Heart left ventricle (tissue), 16 donors: ENCODE measurements around the gene TM9SF3. TPM values are rescaled to one million over a fixed set of nuclear protein-coding genes. Genes with fewer than 3 reads are reported as not detected.

Experiments used
- ATAC-seq, 4 donors: fragments of 200-7000 bp; cut with Tn5 transposase; one replicate each; pipeline ENCODE4 v1.9.1; 2020 to 2022; ENCODE audit warnings: moderate library complexity in 4 of 4, mild to moderate bottlenecking in 3 of 4, moderate number of reproducible peaks in 1 of 4
- DNase-seq, 5 donors: peaks; one replicate each; pipeline ENCODE4 v3.0.0-alpha.2; 2020
- H3K27ac ChIP-seq, 12 donors: fragments of 200-600 bp; sonication (generic) in 4 of 12; one replicate each; pipeline versions ENCODE4 v1.5.0 to v1.8.0; 2016 to 2022; ENCODE audit warnings: mild to moderate bottlenecking in 2 of 12
- H3K27me3 ChIP-seq, 9 donors: fragments of 200-600 bp; sonication (generic) in 2 of 9; one replicate each; pipeline versions ENCODE4 v1.5.1 to v1.8.0; 2016 to 2022; ENCODE audit warnings: mild to moderate bottlenecking in 3 of 9
- H3K36me3 ChIP-seq, 9 donors: fragments of 200-600 bp; sonication (generic) in 2 of 9; one replicate each; pipeline versions ENCODE4 v1.5.0 to v1.8.0; 2018 to 2022; ENCODE audit warnings: mild to moderate bottlenecking in 2 of 9
- H3K4me1 ChIP-seq, 12 donors: fragments of 200-600 bp; sonication (generic) in 4 of 12; one replicate each; pipeline versions ENCODE4 v1.5.0 to v1.8.0; 2016 to 2022; ENCODE audit warnings: mild to moderate bottlenecking in 3 of 12
- H3K4me3 ChIP-seq, 12 donors: fragments of 200-600 bp; sonication (generic) in 4 of 12; one replicate each; pipeline versions ENCODE4 v1.5.0 to v1.8.0; 2017 to 2022; ENCODE audit warnings: mild to moderate bottlenecking in 9 of 12, moderate library complexity in 4 of 12
- H3K9me3 ChIP-seq, 12 donors: fragments of 200-600 bp; sonication (generic) in 4 of 12; one replicate each; pipeline versions ENCODE4 v1.5.0 to v1.8.0; 2016 to 2022; ENCODE audit warnings: mild to moderate bottlenecking in 1 of 12
- CTCF ChIP-seq, 12 donors: fragments of 200-600 bp; sonication (generic) in 4 of 12; IDR thresholded peaks; one replicate each; pipeline versions ENCODE4 v1.5.0 to v1.8.0; 2018 to 2022; ENCODE audit warnings: antibody characterized with exemption in 12 of 12, mild to moderate bottlenecking in 5 of 12
- POLR2A ChIP-seq, 2 donors: fragments of 450-650 bp; IDR thresholded peaks; one replicate each; pipeline ENCODE4 v1.6.1; 2017; ENCODE audit warnings: antibody characterized with exemption in 2 of 2, mild to moderate bottlenecking in 2 of 2, moderate library complexity in 2 of 2
- WGBS, 4 donors: extraction: QIAGEN DNeasy Blood & Tissue Kit in 2 of 4; methylation state at CpG; one replicate each; pipeline versions ENCODE4 v1.1.5 to v1.1.7; 2013 to 2018; 5-methylcytosine and 5-hydroxymethylcytosine counted together
- intact Hi-C, 10 donors: fragments of 100-400 bp; cut with DNase I; formaldehyde crosslinking; loops; one replicate each; pipeline versions ENCODE4 v1.11.1 to v1.14.2; 2022
- polyA plus RNA-seq, 2 donors: library from polyadenylated mRNA; stranded (reverse); fragments of 200-250 nt; gene quantifications; one replicate each; pipeline ENCODE4 v1.2.3, GENCODE V29; 2013
- total RNA-seq, 9 donors: library from RNA; depleted of rRNA in 2 of 9; stranded (reverse); fragments of >200 nt in 2 of 9; fragmentation: NEBNext Ultra II Directional in 3 of 9; extraction: Animal tissue kit (Norgen Biotek cat#: 25700) in 3 of 9; gene quantifications; one replicate each; pipeline versions ENCODE4 v1.1.0 to v1.2.4, GENCODE V29; 2016 to 2023
- donor health status: ischemic (EF 13 %, LVEDD 7.1; RV severe dilation, severe dysfunction).
- donor health status: healthy with polysubstance abuse.
- donor health status: DM: no; HTN: yes; CAD: no.
- donor health status: DM: no; HTN: no; CAD: no.
- donor health status: ischemic (EF 25% LVEDD 6.9; RV normal size, moderate dysfunction).
- donor health status: ischemic (EF 25% LVEDD 5.7; RV mildly dilated, moderate dysfunction).
- donor health status: healthy.
- donor health status: DM: yes; HTN: yes; CAD: no.
- donor health status: ischemic (EF 35%, LVEDD 5.7; RV mildly dilated, moderate dysfunction).
- donor health status: nonischemic (EF 11% LVEDD 7.7; RV severe dilation, severe dysfunction).
- donor health status: DM: yes; HTN: yes; CAD: no.
- donor health status: PGD.
- donor health status: ischemic (EF 29% LVEDD 5.4; RV normal size, mild dysfunction).
- donor health status: nonischemic (EF 23%, LVEDD 6.1; RV moderate dilation, normal function).

TM9SF3 gene
- total and polyA plus RNA-seq, 11 donors: 14.9 to 75.6 (median 61.1) TPM

GRCh38 chr10:96524741-96525140 lies 62.1 kb downstream of the TM9SF3 start:
- Histone ChIP-seq H3K4me1 (peaks cover 0 to 4% (median 0%) of the 10 kb centered on the region in 12 donors), H3K9me3 (no peaks in the 10 kb centered on the region), H3K4me3 (no peak overlapping the region), H3K36me3 (peaks cover 0 to 98% (median 70%) of the 10 kb centered on the region in 9 donors), H3K27me3 (no peaks in the 10 kb centered on the region), H3K27ac (no peak overlapping the region)
- WGBS, 4 donors: 78 to 89% (median 83%) methylated on average over 1 of the region's 1 CpG
- intact Hi-C loops: no loop called here
- ATAC-seq: no peak
- TF ChIP-seq CTCF (IDR thresholded peaks at IDR 0.05): no peak
- TF ChIP-seq POLR2A (IDR thresholded peaks at IDR 0.05): no peak
- no peak for DNase-seq

- peaks cover 4 to 24% (median 12%) of the 10 kb centered on the region in 12 donors for H3K4me1 ChIP-seq
- TF ChIP-seq CTCF (IDR thresholded peaks at IDR 0.05) (no peak), POLR2A (IDR thresholded peaks at IDR 0.05) (no peak)
- intact Hi-C loops: no loop called here
Observed at GRCh38 chr10:96517284-96517683, 69.5 kb downstream of the TM9SF3 start.

GRCh38 chr10:96516337-96516736 lies 70.5 kb downstream of the TM9SF3 start:
- Histone ChIP-seq H3K4me1 (peaks cover 4 to 34% (median 16%) of the 10 kb centered on the region in 12 donors), H3K4me3 (no peak overlapping the region), H3K9me3 (no peaks in the 10 kb centered on the region), H3K27ac (no peak overlapping the region), H3K27me3 (peaks cover 0 to 32% (median 0%) of the 10 kb centered on the region in 9 donors), H3K36me3 (peaks cover 0 to 31% (median 18%) of the 10 kb centered on the region in 9 donors)
- ATAC-seq (no peak), DNase-seq (no peak)
- intact Hi-C loops: no loop called here
- WGBS, 4 donors: 80 to 85% (median 83%) methylated on average over 2 of the region's 2 CpGs
- no peak for TF ChIP-seq CTCF (IDR thresholded peaks at IDR 0.05)
- no peak for TF ChIP-seq POLR2A (IDR thresholded peaks at IDR 0.05)

More at GRCh38 chr10:96517284-96517683, 69.5 kb downstream of the TM9SF3 start:
- Histone ChIP-seq H3K36me3 (peaks cover 0 to 40% (median 27%) of the 10 kb centered on the region in 9 donors), H3K9me3 (no peaks in the 10 kb centered on the region), H3K27me3 (peaks cover 0 to 22% (median 0%) of the 10 kb centered on the region in 9 donors), H3K4me3 (no peak overlapping the region), H3K27ac (no peak overlapping the region)
- DNase-seq: no peak
- WGBS, 4 donors: 92 to 96% (median 94%) methylated on average over 1 of the region's 1 CpG
- ATAC-seq: no peak

GRCh38 chr10:96513698-96514561 lies 72.9 kb downstream of the TM9SF3 start, which contains the start of gene TLL2:
TSS of gene TLL2 (minus strand) at chr10:96513926. CDS start at chr10:96513685, 241 bp downstream.
- peak in 1 of 2 donors; percentile 66 for TF ChIP-seq POLR2A (IDR thresholded peaks at IDR 0.05)
- TF ChIP-seq CTCF (IDR thresholded peaks at IDR 0.05): peak; percentile 64 to 97 (median 76)
- peak within 1 kb of the TSS; percentile 41 to 71 (median 64) for H3K4me3 ChIP-seq
- intact Hi-C loops: loop anchor here (2.0 to 5.0 kb wide), 5 partner anchors 117 to 139 kb away; no protein-coding TSS in a partner anchor
- 2 to 6% (median 3%) methylated on average over 29 to 68 of the region's 68 CpGs for WGBS, 4 donors
- peaks cover 0 to 33% (median 0%) of the 10 kb centered on the region in 9 donors for H3K27me3 ChIP-seq
- peak; percentile 96 to 97 (median 96) for ATAC-seq
- H3K36me3 ChIP-seq: peaks cover 0 to 7% (median 1%) of the 10 kb centered on the region in 9 donors
- H3K4me1 ChIP-seq: peaks cover 4 to 35% (median 16%) of the 10 kb centered on the region in 12 donors
- peak; percentile 88 to 94 (median 92) for DNase-seq
- no peaks in the 10 kb centered on the region for H3K9me3 ChIP-seq
- H3K27ac ChIP-seq: peak within 1 kb of the TSS in 11 of 12 donors; percentile 27 to 79 (median 68)
